Endothelial cell of umbilical vein (primary cell): ENCODE measurements around the gene HPRT1. TPM values are rescaled to one million over a fixed set of nuclear protein-coding genes. Genes with fewer than 3 reads are reported as not detected.

ENCODE experiments used
- BruUV-seq: library from RNA; stranded (reverse); fragments of 400-500 nt; replicated peaks from 2 replicates; lab custom pipeline; 2021; lab: Mats Ljungman, UMichigan
- CTCF ChIA-PET: fragments of 300-600, 350-600 bp; sonication (Branson Sonifier 250); formaldehyde crosslinking; loops from one replicate; lab custom pipeline; 2021; ENCODE audit warnings: antibody characterized with exemption, inconsistent platforms; lab: Charles Lee
- POLR2A ChIA-PET: fragments of 300-600, 350-600 bp; sonication (Branson Sonifier 250); formaldehyde crosslinking; loops from one replicate; lab custom pipeline; 2021; ENCODE audit warnings: antibody characterized with exemption, inconsistent platforms; lab: Charles Lee
- DNase-seq: peaks from one replicate; pipeline ENCODE4 v3.0.0-alpha.2; 2011; ENCODE audit warnings: low read depth, low spot score
- FAIRE-seq: peaks from 2 replicates; lab custom pipeline; 2011; peaks lifted over from hg19 to GRCh38; lab: Jason Lieb, UNC
- H2AFZ ChIP-seq: 2 replicates; pipeline ENCODE4 v1.6.0; 2012; ENCODE audit warnings: low read depth, low read length, control low read depth, inconsistent platforms
- H3K27ac ChIP-seq: 2 replicates; pipeline ENCODE4 v1.5.1; 2011; ENCODE audit warnings: low read depth, mild to moderate bottlenecking, control low read depth, low read length, moderate library complexity; ENCODE audit not compliant: insufficient read depth
- H3K27me3 ChIP-seq, 2 experiments: 2 replicates each; pipeline versions ENCODE4 v1.6.0 to v1.6.1; 2011; ENCODE audit warnings: low read length in 2 of 2, mixed read lengths in 1 of 2; ENCODE audit not compliant: control insufficient read depth in 2 of 2, insufficient read depth in 2 of 2
- H3K36me3 ChIP-seq, 2 experiments: 2 replicates in 1 of 2; 3 replicates in 1 of 2; pipeline ENCODE4 v1.5.1; 2011; ENCODE audit warnings: low read length in 2 of 2, mild to moderate bottlenecking in 1 of 2, moderate library complexity in 1 of 2; ENCODE audit not compliant: control insufficient read depth in 2 of 2, insufficient read depth in 2 of 2; ENCODE audit errors: extremely low read depth in 1 of 2
- H3K4me1 ChIP-seq: 3 replicates; pipeline ENCODE4 v1.5.1; 2011; ENCODE audit warnings: mild to moderate bottlenecking, low read length; ENCODE audit not compliant: control insufficient read depth, insufficient read depth; ENCODE audit errors: extremely low read depth
- H3K4me2 ChIP-seq: 2 replicates; pipeline ENCODE4 v1.6.1; 2011; ENCODE audit warnings: low read length, control low read depth, mixed read lengths; ENCODE audit not compliant: insufficient read depth
- H3K4me3 ChIP-seq, 3 experiments: fragments of 200-600 bp in 1 of 3; sonication (generic), shearing (Covaris generic) in 1 of 3; replicated peaks in 1 of 3; 2 replicates each; pipeline ENCODE4 v1.5.1; 2011 to 2016; ENCODE audit warnings: control low read depth in 3 of 3, low read length in 3 of 3, mild to moderate bottlenecking in 2 of 3, inconsistent platforms in 1 of 3, low read depth in 1 of 3, moderate library complexity in 1 of 3; ENCODE audit not compliant: insufficient read depth in 1 of 3
- H3K79me2 ChIP-seq: 2 replicates; pipeline ENCODE4 v1.6.0; 2012; ENCODE audit warnings: low read length, inconsistent platforms; ENCODE audit not compliant: control insufficient read depth, insufficient read depth
- H3K9ac ChIP-seq: replicated peaks from 2 replicates; pipeline ENCODE3; 2011; ENCODE audit warnings: low read length, control low read depth; ENCODE audit not compliant: insufficient read depth; ENCODE audit errors: extremely low read depth
- H3K9me1 ChIP-seq: replicated peaks from 3 replicates; pipeline ENCODE4 v1.6.0; 2011; ENCODE audit warnings: mild to moderate bottlenecking, low read length; ENCODE audit not compliant: control insufficient read depth, insufficient read depth; ENCODE audit errors: extremely low read depth
- H3K9me3 ChIP-seq: replicated peaks from 2 replicates; pipeline ENCODE4 v1.5.1; 2012; ENCODE audit warnings: low read length, inconsistent platforms; ENCODE audit not compliant: control insufficient read depth, insufficient read depth
- H4K20me1 ChIP-seq: replicated peaks from 2 replicates; pipeline ENCODE3; 2011; ENCODE audit warnings: mild to moderate bottlenecking, low read length; ENCODE audit not compliant: control insufficient read depth, insufficient read depth; ENCODE audit errors: extremely low read depth
- CTCF ChIP-seq, 2 donors: IDR thresholded peaks; 1 replicate in 1 of 2; 2 replicates in 1 of 2; pipeline ENCODE4 v1.5.1; 2011; ENCODE audit warnings: low read length in 2 of 2, mild to moderate bottlenecking in 2 of 2, moderate library complexity in 2 of 2, control low read depth in 1 of 2, inconsistent platforms in 1 of 2, low read depth in 1 of 2; ENCODE audit not compliant: insufficient read depth in 1 of 2; ENCODE audit errors: extremely low read depth in 1 of 2
- EZH2 ChIP-seq: IDR thresholded peaks from 2 replicates; pipeline ENCODE4 v1.6.1; 2012; ENCODE audit warnings: borderline replicate concordance, low read depth, mild to moderate bottlenecking, moderate library complexity, low read length, inconsistent platforms; ENCODE audit not compliant: severe bottlenecking
- FOS ChIP-seq: IDR thresholded peaks from 2 replicates; pipeline ENCODE4 v1.6.1; 2011; ENCODE audit warnings: mild to moderate bottlenecking, low read length, moderate library complexity, borderline replicate concordance; ENCODE audit not compliant: insufficient read depth
- GATA2 ChIP-seq: IDR thresholded peaks from 2 replicates; pipeline ENCODE4 v1.7.0; 2011; ENCODE audit warnings: low read depth, mild to moderate bottlenecking, moderate library complexity, mixed read lengths, low read length; ENCODE audit not compliant: insufficient read length, insufficient read depth
- JUN ChIP-seq: IDR thresholded peaks from 2 replicates; pipeline ENCODE4 v1.6.1; 2011; ENCODE audit warnings: borderline replicate concordance, low read depth; ENCODE audit not compliant: insufficient read length, insufficient read depth
- MAX ChIP-seq: IDR thresholded peaks from 2 replicates; pipeline ENCODE4 v1.6.1; 2011; ENCODE audit not compliant: insufficient read depth, insufficient read length
- MYC ChIP-seq: IDR thresholded peaks from one replicate; pipeline ENCODE4 v1.6.1; 2011; ENCODE audit warnings: mild to moderate bottlenecking, low read depth, low read length
- POLR2A ChIP-seq: IDR thresholded peaks from 2 replicates; pipeline ENCODE4 v1.6.1; 2012; ENCODE audit warnings: low read depth, mild to moderate bottlenecking, control low read depth, low read length
- POLR2AphosphoS5 ChIP-seq: IDR thresholded peaks from 2 replicates; pipeline ENCODE4 v1.6.1; 2012; ENCODE audit warnings: low read depth, mild to moderate bottlenecking, control low read depth, low read length, moderate library complexity; ENCODE audit not compliant: insufficient read depth
- dilution Hi-C: fragments of 300-500 bp; cut with MboI; formaldehyde crosslinking; loops from one replicate; pipeline ENCODE4 v1.15.0; 2019; ENCODE audit warnings: low sequenced_read_pairs; ENCODE audit not compliant: extremely low pct_ligation_motif_present
- intact Hi-C: fragments of 100-400 bp; cut with micrococcal nuclease; formaldehyde crosslinking; loops from one replicate; pipeline ENCODE4 v1.10.0; 2022
- polyA plus RNA-seq, 4 experiments: library from polyadenylated mRNA; depleted of rRNA in 3 of 4; stranded (reverse) in 3 of 4; unstranded in 1 of 4; fragments of >200 nt; gene quantifications; 2 replicates each; pipeline versions ENCODE4 v1.2.1 to v1.2.3, GENCODE V29; 2011 to 2012; ENCODE audit warnings: missing spikeins in 1 of 4
- total RNA-seq: library from RNA; stranded (reverse); gene quantifications from 2 replicates; pipeline ENCODE4 v1.2.3, GENCODE V29; 2021

Gene HPRT1
- total and polyA plus RNA-seq, 2 donors (not counting 3 experiments of a cell fraction or from before 2014, with no cell fraction given), result 19.2 to 51.0 TPM

- Histone ChIP-seq H3K9me3 (no peaks in the 10 kb centered on the region), H3K27ac (no peak overlapping the region), H3K9me1 (no peaks in the 10 kb centered on the region), H3K79me2 (no peaks in the 10 kb centered on the region), H2AFZ (no peak overlapping the region), H3K27me3 (no peaks in the 10 kb centered on the region), H3K4me2 (no peak overlapping the region), H3K4me1 (peaks cover 16% of the 10 kb centered on the region), H4K20me1 (no peaks in the 10 kb centered on the region), H3K9ac (no peak overlapping the region), H3K36me3 (no peaks in the 10 kb centered on the region), H3K4me3 (no peak overlapping the region)
- TF ChIP-seq CTCF (IDR thresholded peaks at IDR 0.05; ENCODE audit: extremely low read depth in 1 of 2, insufficient read depth in 1 of 2, low read depth in 1 of 2, low read length in 2 of 2), result peak; percentile 47 to 62
- TF ChIP-seq JUN, result no peak
- ChIA-PET CTCF (interaction anchor here (0.7 to 3.1 kb wide), 38 partner anchors 9 to 387 kb away, joined by 3 to 37 read pairs (median 5); no protein-coding TSS in a partner anchor), POLR2A (no interaction called here)
- BruUV-seq, result no TSS peak
- dilution Hi-C loops, result no loop called here
- FAIRE-seq, result peak; percentile 96
- peak; percentile 78 for DNase-seq
- intact Hi-C loops, result loop anchor here (1.0 to 2.0 kb wide), 4 partner anchors 102 to 232 kb away; no protein-coding TSS in a partner anchor
These were observed 61.0 kb downstream of the HPRT1 start for GRCh38 chrX:134520860-134521390.

- DNase-seq, result no peak
- no peaks in the 10 kb centered on the region for H3K27me3 ChIP-seq
- CTCF ChIA-PET, result no interaction called here
- no peak overlapping the region for H3K4me2 ChIP-seq
- dilution Hi-C loops, result no loop called here
- H3K4me3 ChIP-seq, result no peak overlapping the region
- no peaks in the 10 kb centered on the region for H3K36me3 ChIP-seq
- intact Hi-C loops, result no loop called here
- no peak overlapping the region for H3K9ac ChIP-seq
- POLR2A ChIA-PET, result no interaction called here
- no peaks in the 10 kb centered on the region for H3K79me2 ChIP-seq
- H3K27ac ChIP-seq, result no peak overlapping the region
- FAIRE-seq, result no peak
- no TSS peak for BruUV-seq
- H2AFZ ChIP-seq, result no peak overlapping the region
- TF ChIP-seq CTCF (IDR thresholded peaks at IDR 0.05; ENCODE audit: extremely low read depth in 1 of 2, insufficient read depth in 1 of 2, low read depth in 1 of 2, low read length in 2 of 2), result no peak
- no peak for TF ChIP-seq MAX
- TF ChIP-seq EZH2, result no peak
- TF ChIP-seq GATA2, result no peak
- TF ChIP-seq MYC, result no peak
- TF ChIP-seq POLR2A, result no peak
- no peak for TF ChIP-seq POLR2AphosphoS5
- TF ChIP-seq JUN, result no peak
- no peak for TF ChIP-seq FOS
- H4K20me1 ChIP-seq, result no peaks in the 10 kb centered on the region
- H3K9me1 ChIP-seq, result no peaks in the 10 kb centered on the region
- H3K4me1 ChIP-seq, result peaks cover 29% of the 10 kb centered on the region
- no peaks in the 10 kb centered on the region for H3K9me3 ChIP-seq
These were observed 64.2 kb downstream of the HPRT1 start for GRCh38 chrX:134524181-134524580.
